Measurements from ENCODE around the gene RFC4.

RFC4 gene

DNA sequence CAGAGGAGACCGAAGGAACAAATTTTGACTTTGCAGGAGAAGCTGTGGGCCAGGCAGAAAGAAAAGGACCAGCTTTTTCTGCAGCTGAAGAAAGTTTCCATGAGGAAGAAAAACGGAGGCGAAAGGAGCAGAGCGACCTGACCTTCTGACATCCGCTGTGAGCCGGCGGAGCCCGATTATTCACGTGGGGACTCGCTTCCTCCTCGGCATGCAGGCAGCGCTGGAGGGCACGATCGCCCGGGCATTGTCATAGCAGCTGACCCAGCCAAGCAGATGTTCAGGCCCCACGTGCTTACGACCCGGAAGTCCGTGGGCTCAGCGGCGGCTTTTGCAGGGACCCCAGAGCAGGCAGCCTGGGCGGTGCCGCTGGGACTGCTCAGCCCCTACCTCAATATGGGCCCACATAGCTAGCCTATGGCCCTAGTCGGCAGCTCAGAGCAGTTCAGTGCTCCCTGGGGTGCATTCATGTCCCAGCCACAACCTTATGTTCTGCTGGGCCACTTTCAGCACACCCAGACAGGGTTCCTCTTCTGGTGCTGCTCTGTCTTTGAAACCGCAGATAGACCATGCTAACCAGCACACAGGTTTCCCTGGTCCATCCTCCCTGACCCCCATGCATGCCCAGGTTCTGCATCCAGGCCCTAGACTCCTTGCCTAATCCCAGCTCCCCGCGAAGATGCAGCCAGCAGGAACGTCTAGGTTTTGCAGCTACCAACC lies 33.4 kb downstream of the RFC4 start:
- DNase-seq (ENCODE audit: low spot score), result peak; percentile 75
- Histone ChIP-seq H3K4me3 (peak overlapping the region; percentile 83), H3K27ac (peak overlapping the region; percentile 32 to 67)
- TF ChIP-seq, protein P1, sequence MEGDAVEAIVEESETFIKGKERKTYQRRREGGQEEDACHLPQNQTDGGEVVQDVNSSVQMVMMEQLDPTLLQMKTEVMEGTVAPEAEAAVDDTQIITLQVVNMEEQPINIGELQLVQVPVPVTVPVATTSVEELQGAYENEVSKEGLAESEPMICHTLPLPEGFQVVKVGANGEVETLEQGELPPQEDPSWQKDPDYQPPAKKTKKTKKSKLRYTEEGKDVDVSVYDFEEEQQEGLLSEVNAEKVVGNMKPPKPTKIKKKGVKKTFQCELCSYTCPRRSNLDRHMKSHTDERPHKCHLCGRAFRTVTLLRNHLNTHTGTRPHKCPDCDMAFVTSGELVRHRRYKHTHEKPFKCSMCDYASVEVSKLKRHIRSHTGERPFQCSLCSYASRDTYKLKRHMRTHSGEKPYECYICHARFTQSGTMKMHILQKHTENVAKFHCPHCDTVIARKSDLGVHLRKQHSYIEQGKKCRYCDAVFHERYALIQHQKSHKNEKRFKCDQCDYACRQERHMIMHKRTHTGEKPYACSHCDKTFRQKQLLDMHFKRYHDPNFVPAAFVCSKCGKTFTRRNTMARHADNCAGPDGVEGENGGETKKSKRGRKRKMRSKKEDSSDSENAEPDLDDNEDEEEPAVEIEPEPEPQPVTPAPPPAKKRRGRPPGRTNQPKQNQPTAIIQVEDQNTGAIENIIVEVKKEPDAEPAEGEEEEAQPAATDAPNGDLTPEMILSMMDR (IDR thresholded peaks at IDR 0.05), result no peak

DNA sequence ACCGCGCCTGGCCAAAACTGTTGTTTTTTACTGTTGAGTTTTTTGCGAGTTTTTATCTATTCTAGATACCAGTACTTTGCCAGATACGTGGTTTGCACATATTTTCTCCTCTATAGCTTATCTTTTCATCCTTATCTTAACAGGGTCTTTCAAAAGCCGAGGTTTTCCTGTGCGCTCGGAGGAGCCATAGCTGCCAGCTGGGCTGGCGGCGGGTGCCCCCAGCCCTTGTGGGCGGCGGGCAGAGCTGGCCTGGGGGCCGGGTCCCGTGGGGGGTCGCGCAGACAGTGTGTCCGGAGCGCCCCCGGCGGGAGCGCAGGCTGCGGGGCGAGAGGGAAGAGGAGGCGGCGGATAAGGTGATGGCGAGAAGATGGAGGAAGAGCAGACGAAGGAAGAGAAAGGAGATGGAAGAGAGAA lies 34.0 kb downstream of the RFC4 start:
- DNase-seq (ENCODE audit: low spot score), result no peak
- Histone ChIP-seq H3K4me3 (peak overlapping the region; percentile 83), H3K27ac (peak overlapping the region; percentile 32 to 67)
- TF ChIP-seq, protein P1 (IDR thresholded peaks at IDR 0.05), result no peak

DNA sequence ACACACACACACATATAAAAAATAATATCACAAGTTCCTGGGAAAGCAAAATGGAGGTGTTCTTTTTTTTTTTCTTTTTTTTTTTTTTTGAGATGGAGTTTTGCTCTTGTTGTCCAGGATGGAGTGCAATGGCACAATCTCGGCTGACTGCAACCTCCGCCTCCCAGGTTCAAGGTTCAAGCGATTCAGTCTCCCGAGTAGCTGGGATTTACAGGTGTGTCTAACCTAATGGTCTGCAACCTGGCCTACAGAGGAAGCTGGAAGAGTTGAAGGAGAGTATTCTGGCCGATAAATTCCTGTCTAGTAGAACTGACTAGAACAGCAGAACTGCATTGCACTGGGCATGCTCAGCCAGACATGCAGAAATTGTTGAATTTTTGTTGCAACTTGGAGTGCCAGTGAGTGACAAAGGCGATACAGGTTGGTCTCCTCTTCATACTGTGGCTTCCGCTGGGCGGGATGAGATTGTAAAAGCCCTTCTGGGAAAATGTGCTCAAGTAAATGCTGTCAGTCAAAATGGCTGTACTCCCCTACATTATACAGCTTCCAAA lies 45.3 kb downstream of the RFC4 start:
- no peak for DNase-seq (ENCODE audit: low spot score)
- no peak overlapping the region for H3K4me3 ChIP-seq
- TF ChIP-seq, protein P1 (IDR thresholded peaks at IDR 0.05), result no peak
- H3K27ac ChIP-seq, result no peak overlapping the region

DNA sequence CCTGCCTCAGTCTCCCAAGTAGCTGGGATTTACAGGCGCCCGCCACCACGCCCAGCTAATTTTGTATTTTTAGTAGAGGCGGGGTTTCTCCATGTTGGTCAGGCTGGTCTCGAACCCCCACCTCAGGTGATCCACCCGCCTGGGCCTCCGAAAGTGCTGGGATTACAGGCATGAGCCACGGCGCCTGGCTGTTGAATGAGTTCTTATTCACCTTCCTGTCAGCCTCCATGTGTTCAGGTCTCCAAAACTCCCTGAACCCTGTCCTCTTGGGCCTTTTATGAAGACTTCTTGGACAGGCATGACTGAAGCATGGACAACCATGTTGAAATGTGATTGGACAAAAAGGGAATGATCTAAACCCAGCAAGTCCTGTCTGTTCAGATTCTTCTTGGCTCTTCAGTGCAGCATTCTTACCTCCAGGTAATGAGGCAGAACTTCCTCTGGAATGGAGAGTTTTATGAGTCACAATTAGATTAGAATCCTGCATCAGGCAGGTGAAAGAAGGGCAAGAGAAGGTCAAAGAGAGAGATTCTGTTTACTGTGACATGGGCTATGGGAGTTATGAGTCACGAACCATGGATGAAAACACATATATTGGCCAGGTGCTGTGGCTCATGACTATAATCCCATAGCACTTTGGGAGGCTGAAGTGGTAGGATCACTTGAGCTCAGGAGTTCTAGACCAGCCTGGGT lies 46.0 kb downstream of the RFC4 start:
- TF ChIP-seq, protein P1 (IDR thresholded peaks at IDR 0.05), result no peak
- no peak overlapping the region for H3K27ac ChIP-seq
- DNase-seq (ENCODE audit: low spot score), result no peak
- H3K4me3 ChIP-seq, result no peak overlapping the region

DNA sequence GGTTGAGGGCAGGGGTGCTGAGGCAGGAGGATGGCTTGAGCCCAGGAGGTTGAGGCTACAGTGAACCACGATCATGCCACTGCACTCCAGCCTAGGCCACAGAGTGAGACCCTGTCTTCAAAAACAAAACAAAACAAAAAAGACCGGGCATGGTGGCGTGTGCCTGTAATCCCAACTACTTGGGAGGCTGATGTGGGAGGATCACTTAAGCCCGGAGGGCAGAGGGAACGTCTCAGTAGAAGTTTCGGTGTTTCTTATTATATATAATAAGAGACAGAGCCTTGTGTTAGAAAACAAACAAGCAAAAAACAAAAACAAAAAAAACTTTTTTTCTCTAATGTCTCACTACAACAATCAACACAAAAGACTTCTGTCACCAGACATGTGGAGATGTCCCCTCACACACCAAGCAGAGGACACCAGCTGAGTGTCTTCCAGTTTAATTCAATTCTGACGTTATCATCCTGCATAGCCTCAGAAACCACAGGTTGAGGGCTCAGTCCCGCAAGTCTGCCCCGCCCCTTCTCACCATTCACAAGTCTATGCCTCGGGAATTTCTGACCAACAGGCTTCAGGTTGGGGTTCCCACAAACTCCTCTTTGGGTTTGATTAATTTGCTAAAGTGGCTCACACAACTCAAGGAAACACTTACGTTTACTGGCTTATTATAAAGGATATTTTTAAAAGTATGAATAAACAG lies 46.9 kb downstream of the RFC4 start:
- TF ChIP-seq, protein P1 (IDR thresholded peaks at IDR 0.05), result no peak
- DNase-seq (ENCODE audit: low spot score), result no peak
- Histone ChIP-seq H3K4me3 (no peak overlapping the region), H3K27ac (no peak overlapping the region)

DNA sequence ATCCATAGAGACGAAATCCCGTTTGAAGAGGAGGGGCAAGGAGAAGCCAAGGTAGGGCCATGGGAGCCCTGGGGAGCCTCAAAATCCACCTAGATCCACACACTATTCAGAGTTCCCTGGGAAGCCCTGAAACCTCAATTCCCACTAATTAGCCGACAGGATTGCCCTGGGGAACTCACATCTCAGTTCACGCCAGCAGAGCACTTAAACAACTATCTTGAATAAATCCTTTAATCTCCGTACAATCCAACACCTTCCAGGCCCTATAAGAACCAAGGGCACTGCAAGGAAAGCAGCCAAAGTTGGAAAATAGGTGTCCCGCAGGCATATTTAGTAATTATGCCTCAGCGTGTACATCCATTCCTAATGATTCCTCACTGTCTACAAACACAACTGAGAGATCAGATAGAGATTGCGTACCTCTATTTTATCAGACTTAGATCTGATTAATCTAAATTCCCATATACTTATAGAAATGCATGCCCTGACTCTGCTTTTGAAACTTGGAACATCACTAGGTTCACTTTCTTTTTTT lies 48.5 kb downstream of the RFC4 start:
- Histone ChIP-seq H3K4me3 (no peak overlapping the region), H3K27ac (no peak overlapping the region)
- no peak for DNase-seq (ENCODE audit: low spot score)
- TF ChIP-seq, protein P1 (IDR thresholded peaks at IDR 0.05), result no peak

All from coronary artery (tissue), 2 donors.